Esophagus muscularis mucosa (tissue), 4 donors: ENCODE measurements around the gene SPINDOC. TPM values are rescaled to one million over a fixed set of nuclear protein-coding genes. Genes with fewer than 3 reads are reported as not detected.

Source experiments
- DNase-seq: peaks from one replicate; pipeline ENCODE4 v3.0.0-alpha.2; 2017; ENCODE audit errors: extremely low spot score
- H3K27ac ChIP-seq, 4 donors: fragments of 200-600 bp; sonication (generic); replicated peaks in 1 of 4; 1 replicate in 3 of 4; 2 replicates in 1 of 4; pipeline ENCODE4 v1.5.1; 2016 to 2019; ENCODE audit warnings: mild to moderate bottlenecking in 1 of 4
- H3K27me3 ChIP-seq, 4 donors: fragments of 200-600 bp; sonication (generic); one replicate each; pipeline versions ENCODE4 v1.5.1 to v1.6.0; 2016 to 2019
- H3K36me3 ChIP-seq, 4 donors: fragments of 200-600 bp; sonication (generic); one replicate each; pipeline ENCODE4 v1.5.1; 2016 to 2019
- H3K4me1 ChIP-seq, 4 donors: fragments of 200-600 bp; sonication (generic); one replicate each; pipeline ENCODE4 v1.5.1; 2016 to 2019
- H3K4me3 ChIP-seq, 4 donors: fragments of 200-600 bp; sonication (generic); 1 replicate in 2 of 4; 2 replicates in 2 of 4; pipeline ENCODE4 v1.5.1; 2016 to 2019; ENCODE audit warnings: mild to moderate bottlenecking in 4 of 4, moderate library complexity in 1 of 4
- H3K9me3 ChIP-seq, 4 donors: fragments of 200-600 bp; sonication (generic); 1 replicate in 3 of 4; 2 replicates in 1 of 4; pipeline ENCODE4 v1.5.1; 2016 to 2019
- EP300 ChIP-seq: sonication (generic); formaldehyde crosslinking; IDR thresholded peaks from one replicate; pipeline ENCODE4 v1.6.1; 2017; ENCODE audit warnings: antibody characterized with exemption
- POLR2A ChIP-seq: fragments of 450-650 bp; IDR thresholded peaks from one replicate; pipeline ENCODE4 v1.6.1; 2017; ENCODE audit warnings: antibody characterized with exemption, moderate library complexity, mild to moderate bottlenecking, low read depth
- POLR2AphosphoS5 ChIP-seq, 2 donors: sonication (generic); formaldehyde crosslinking; IDR thresholded peaks; one replicate each; pipeline ENCODE4 v1.6.1; 2017; ENCODE audit warnings: antibody characterized with exemption in 2 of 2
- WGBS: methylation state at CpG from one replicate; pipeline ENCODE4 v1.1.5; 2018; 5-methylcytosine and 5-hydroxymethylcytosine counted together
- intact Hi-C: fragments of 100-400 bp; cut with DNase I; formaldehyde crosslinking; loops from one replicate; pipeline ENCODE4 v1.15.1; 2023
- total RNA-seq, 4 donors: library from RNA; depleted of rRNA; stranded (reverse); fragments of >200 nt; gene quantifications; one replicate each; pipeline versions ENCODE4 v1.1.0 to v1.2.1, GENCODE V29; 2016
- TF ChIP-seq, protein P1 (sequence below), 3 experiments: fragments of 200-600 bp in 2 of 3; fragments of 450-650 bp in 1 of 3; sonication (generic) in 2 of 3; IDR thresholded peaks; one replicate each; pipeline ENCODE4 v1.5.1; 2017 to 2019; ENCODE audit warnings: antibody characterized with exemption in 3 of 3, mild to moderate bottlenecking in 2 of 3, moderate library complexity in 1 of 3

Gene SPINDOC
- total RNA-seq, 4 donors from 2014 or later = 12.0 to 25.8 (median 18.6) TPM

DNA sequence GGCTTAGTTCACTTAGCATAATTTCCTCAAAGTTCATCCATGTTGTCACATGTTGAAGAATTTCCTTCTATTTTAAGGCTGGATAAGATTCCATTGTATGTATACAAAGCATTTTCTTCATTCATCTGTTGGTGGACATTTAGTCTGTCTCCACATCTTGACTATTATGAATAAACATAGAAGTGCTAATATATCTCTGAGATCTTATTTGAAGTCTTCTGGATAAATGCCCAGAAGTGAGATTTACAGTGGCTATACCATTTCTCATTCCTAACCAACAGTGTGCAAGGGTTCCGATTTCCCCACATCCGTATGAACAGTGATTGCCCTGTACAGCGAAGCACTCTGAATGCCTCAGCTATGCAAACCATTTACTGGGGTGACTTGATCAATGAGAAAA, 38.1 kb upstream of the SPINDOC start:
- Histone ChIP-seq H3K4me3 (no peak overlapping the region), H3K27ac (no peak overlapping the region), H3K27me3 (no peaks in the 10 kb centered on the region), H3K4me1 (peaks cover 0 to 3% (median 2%) of the 10 kb centered on the region in 4 donors), H3K36me3 (no peaks in the 10 kb centered on the region), H3K9me3 (no peaks in the 10 kb centered on the region)
- 40% methylated on average over 3 of the region's 3 CpGs for WGBS
- intact Hi-C loops = no loop called here
- no peak for TF ChIP-seq EP300
- no peak for TF ChIP-seq POLR2A
- DNase-seq = no peak

DNA sequence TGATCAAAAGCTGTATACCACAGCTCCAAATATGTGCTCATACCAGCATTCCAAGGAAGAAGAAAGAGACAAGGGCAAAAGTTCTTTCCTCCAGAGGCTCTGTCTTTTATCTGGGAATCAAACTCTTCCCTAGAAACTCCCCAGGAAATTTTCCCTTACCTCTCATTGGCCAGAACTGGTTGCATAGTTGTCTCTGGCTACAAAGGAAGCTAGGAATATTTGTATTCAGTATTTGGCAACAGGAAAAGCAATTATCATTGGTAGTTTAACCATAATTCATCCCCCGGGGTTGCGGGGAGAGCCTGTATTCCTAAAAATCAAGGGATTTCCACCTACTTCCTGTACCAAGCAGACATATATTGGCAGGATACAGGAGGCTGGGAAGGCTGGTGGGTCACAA, 34.2 kb upstream of the SPINDOC start:
- H3K4me1 ChIP-seq = no peaks in the 10 kb centered on the region
- no peaks in the 10 kb centered on the region for H3K9me3 ChIP-seq
- TF ChIP-seq POLR2A (no peak), POLR2AphosphoS5 (IDR thresholded peaks at IDR 0.05) (no peak), EP300 (no peak)
- DNase-seq = no peak
- 30% methylated on average over 2 of the region's 2 CpGs for WGBS
- no peak overlapping the region for H3K4me3 ChIP-seq
- H3K27ac ChIP-seq = no peak overlapping the region
- H3K36me3 ChIP-seq = no peaks in the 10 kb centered on the region
- intact Hi-C loops = no loop called here
- H3K27me3 ChIP-seq = no peaks in the 10 kb centered on the region

- 94% methylated on average over 6 of the region's 6 CpGs for WGBS
- Histone ChIP-seq H3K4me1 (no peaks in the 10 kb centered on the region), H3K27ac (no peak overlapping the region), H3K27me3 (no peaks in the 10 kb centered on the region), H3K9me3 (no peaks in the 10 kb centered on the region), H3K4me3 (no peak overlapping the region), H3K36me3 (no peaks in the 10 kb centered on the region)
- intact Hi-C loops = no loop called here
- TF ChIP-seq POLR2AphosphoS5 (IDR thresholded peaks at IDR 0.05) (no peak), POLR2A (no peak), EP300 (no peak)
- TF ChIP-seq, protein P1, sequence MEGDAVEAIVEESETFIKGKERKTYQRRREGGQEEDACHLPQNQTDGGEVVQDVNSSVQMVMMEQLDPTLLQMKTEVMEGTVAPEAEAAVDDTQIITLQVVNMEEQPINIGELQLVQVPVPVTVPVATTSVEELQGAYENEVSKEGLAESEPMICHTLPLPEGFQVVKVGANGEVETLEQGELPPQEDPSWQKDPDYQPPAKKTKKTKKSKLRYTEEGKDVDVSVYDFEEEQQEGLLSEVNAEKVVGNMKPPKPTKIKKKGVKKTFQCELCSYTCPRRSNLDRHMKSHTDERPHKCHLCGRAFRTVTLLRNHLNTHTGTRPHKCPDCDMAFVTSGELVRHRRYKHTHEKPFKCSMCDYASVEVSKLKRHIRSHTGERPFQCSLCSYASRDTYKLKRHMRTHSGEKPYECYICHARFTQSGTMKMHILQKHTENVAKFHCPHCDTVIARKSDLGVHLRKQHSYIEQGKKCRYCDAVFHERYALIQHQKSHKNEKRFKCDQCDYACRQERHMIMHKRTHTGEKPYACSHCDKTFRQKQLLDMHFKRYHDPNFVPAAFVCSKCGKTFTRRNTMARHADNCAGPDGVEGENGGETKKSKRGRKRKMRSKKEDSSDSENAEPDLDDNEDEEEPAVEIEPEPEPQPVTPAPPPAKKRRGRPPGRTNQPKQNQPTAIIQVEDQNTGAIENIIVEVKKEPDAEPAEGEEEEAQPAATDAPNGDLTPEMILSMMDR (IDR thresholded peaks at IDR 0.05) = no peak
- DNase-seq = no peak
These were observed 30.5 kb upstream of the SPINDOC start for GRCh38 chr11:63782749-63783148.

GRCh38 chr11:63783925-63784592, 29.2 kb upstream of the SPINDOC start:
- no peak for DNase-seq
- Histone ChIP-seq H3K4me1 (no peaks in the 10 kb centered on the region), H3K27ac (no peak overlapping the region), H3K27me3 (no peaks in the 10 kb centered on the region), H3K36me3 (no peaks in the 10 kb centered on the region), H3K9me3 (no peaks in the 10 kb centered on the region), H3K4me3 (no peak overlapping the region)
- WGBS = 46% methylated on average over 7 of the region's 7 CpGs
- intact Hi-C loops = no loop called here
- no peak for TF ChIP-seq POLR2A

GRCh38 chr11:63785823-63786222, 27.4 kb upstream of the SPINDOC start:
- DNase-seq = no peak

GRCh38 chr11:63791495-63792167, 21.6 kb upstream of the SPINDOC start:
- TF ChIP-seq EP300 = no peak
- TF ChIP-seq, protein P1 (IDR thresholded peaks at IDR 0.05) = no peak
- TF ChIP-seq POLR2AphosphoS5 (IDR thresholded peaks at IDR 0.05) = no peak
- TF ChIP-seq POLR2A = no peak
- Histone ChIP-seq H3K4me3 (no peak overlapping the region), H3K4me1 (no peaks in the 10 kb centered on the region), H3K9me3 (peaks cover 0 to 17% (median 13%) of the 10 kb centered on the region in 4 donors), H3K36me3 (no peaks in the 10 kb centered on the region), H3K27ac (no peak overlapping the region), H3K27me3 (no peaks in the 10 kb centered on the region)
- 93% methylated on average over 6 of the region's 6 CpGs for WGBS
- DNase-seq = no peak
- intact Hi-C loops = no loop called here

More at GRCh38 chr11:63785823-63786222, 27.4 kb upstream of the SPINDOC start:
- no peaks in the 10 kb centered on the region for H3K4me1 ChIP-seq
- no peaks in the 10 kb centered on the region for H3K27me3 ChIP-seq
- H3K36me3 ChIP-seq = no peaks in the 10 kb centered on the region
- intact Hi-C loops = no loop called here
- H3K4me3 ChIP-seq = no peak overlapping the region
- H3K9me3 ChIP-seq = peaks cover 0 to under 1% (median 0%) of the 10 kb centered on the region in 4 donors
- WGBS = 94% methylated on average over 1 of the region's 1 CpG
- H3K27ac ChIP-seq = no peak overlapping the region
- no peak for TF ChIP-seq EP300
- no peak for TF ChIP-seq POLR2AphosphoS5 (IDR thresholded peaks at IDR 0.05)
- TF ChIP-seq POLR2A = no peak
- TF ChIP-seq, protein P1 (IDR thresholded peaks at IDR 0.05) = no peak
